Panc1 (cell line): ENCODE results near the gene GRAMD1B.

Source experiments
- POLR2AphosphoS5 ChIP-seq: IDR thresholded peaks from 2 replicates; pipeline ENCODE4 v1.6.1; 2012; ENCODE audit warnings: mild to moderate bottlenecking, low read depth, low read length, moderate library complexity
- SIN3A ChIP-seq: IDR thresholded peaks from 2 replicates; pipeline ENCODE4 v1.6.1; 2012; ENCODE audit warnings: low read depth, mild to moderate bottlenecking, low read length, moderate library complexity, borderline replicate concordance; ENCODE audit not compliant: insufficient read depth
- TCF7L2 ChIP-seq: IDR thresholded peaks from 2 replicates; pipeline ENCODE4 v1.6.1; 2011; ENCODE audit warnings: mild to moderate bottlenecking, low read depth, low read length, inconsistent platforms
- TF ChIP-seq, protein P1 (sequence below): fragments of 450-650 bp; IDR thresholded peaks from 2 replicates; pipeline ENCODE4 v1.5.1; 2017; ENCODE audit warnings: mild to moderate bottlenecking
- TF ChIP-seq, protein P2 (sequence below), 2 experiments: IDR thresholded peaks; 2 replicates each; pipeline ENCODE4 v1.6.1; 2011 to 2012; ENCODE audit warnings: low read depth in 2 of 2, control low read depth in 1 of 2, low read length in 1 of 2, mild to moderate bottlenecking in 1 of 2, moderate library complexity in 1 of 2; ENCODE audit not compliant: insufficient read depth in 1 of 2

DNA sequence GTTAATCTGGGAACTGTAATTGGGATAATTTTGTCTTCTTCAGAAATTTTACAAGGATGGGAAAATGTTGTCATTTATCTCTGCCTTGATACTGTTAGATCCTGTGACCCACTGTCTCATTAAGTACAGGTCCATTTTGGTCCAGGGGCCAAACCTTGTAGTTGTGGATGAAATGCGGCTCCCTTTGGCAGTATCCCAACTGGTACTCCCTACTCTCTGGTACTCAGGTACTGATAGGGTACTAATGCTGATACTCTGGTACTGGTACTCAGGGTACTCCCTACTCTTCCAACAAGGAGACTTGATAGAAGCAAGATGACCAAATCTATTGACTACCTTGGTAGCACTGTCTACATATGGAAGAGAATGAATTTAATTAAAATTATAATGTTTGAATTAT is 97.9 kb downstream of the GRAMD1B start:
- TF ChIP-seq, protein P1, sequence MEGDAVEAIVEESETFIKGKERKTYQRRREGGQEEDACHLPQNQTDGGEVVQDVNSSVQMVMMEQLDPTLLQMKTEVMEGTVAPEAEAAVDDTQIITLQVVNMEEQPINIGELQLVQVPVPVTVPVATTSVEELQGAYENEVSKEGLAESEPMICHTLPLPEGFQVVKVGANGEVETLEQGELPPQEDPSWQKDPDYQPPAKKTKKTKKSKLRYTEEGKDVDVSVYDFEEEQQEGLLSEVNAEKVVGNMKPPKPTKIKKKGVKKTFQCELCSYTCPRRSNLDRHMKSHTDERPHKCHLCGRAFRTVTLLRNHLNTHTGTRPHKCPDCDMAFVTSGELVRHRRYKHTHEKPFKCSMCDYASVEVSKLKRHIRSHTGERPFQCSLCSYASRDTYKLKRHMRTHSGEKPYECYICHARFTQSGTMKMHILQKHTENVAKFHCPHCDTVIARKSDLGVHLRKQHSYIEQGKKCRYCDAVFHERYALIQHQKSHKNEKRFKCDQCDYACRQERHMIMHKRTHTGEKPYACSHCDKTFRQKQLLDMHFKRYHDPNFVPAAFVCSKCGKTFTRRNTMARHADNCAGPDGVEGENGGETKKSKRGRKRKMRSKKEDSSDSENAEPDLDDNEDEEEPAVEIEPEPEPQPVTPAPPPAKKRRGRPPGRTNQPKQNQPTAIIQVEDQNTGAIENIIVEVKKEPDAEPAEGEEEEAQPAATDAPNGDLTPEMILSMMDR: no peak
- TF ChIP-seq POLR2AphosphoS5 (no peak), SIN3A (no peak), TCF7L2 (no peak)
- TF ChIP-seq, protein P2, sequence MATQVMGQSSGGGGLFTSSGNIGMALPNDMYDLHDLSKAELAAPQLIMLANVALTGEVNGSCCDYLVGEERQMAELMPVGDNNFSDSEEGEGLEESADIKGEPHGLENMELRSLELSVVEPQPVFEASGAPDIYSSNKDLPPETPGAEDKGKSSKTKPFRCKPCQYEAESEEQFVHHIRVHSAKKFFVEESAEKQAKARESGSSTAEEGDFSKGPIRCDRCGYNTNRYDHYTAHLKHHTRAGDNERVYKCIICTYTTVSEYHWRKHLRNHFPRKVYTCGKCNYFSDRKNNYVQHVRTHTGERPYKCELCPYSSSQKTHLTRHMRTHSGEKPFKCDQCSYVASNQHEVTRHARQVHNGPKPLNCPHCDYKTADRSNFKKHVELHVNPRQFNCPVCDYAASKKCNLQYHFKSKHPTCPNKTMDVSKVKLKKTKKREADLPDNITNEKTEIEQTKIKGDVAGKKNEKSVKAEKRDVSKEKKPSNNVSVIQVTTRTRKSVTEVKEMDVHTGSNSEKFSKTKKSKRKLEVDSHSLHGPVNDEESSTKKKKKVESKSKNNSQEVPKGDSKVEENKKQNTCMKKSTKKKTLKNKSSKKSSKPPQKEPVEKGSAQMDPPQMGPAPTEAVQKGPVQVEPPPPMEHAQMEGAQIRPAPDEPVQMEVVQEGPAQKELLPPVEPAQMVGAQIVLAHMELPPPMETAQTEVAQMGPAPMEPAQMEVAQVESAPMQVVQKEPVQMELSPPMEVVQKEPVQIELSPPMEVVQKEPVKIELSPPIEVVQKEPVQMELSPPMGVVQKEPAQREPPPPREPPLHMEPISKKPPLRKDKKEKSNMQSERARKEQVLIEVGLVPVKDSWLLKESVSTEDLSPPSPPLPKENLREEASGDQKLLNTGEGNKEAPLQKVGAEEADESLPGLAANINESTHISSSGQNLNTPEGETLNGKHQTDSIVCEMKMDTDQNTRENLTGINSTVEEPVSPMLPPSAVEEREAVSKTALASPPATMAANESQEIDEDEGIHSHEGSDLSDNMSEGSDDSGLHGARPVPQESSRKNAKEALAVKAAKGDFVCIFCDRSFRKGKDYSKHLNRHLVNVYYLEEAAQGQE (IDR thresholded peaks at IDR 0.05; ENCODE audit: insufficient read depth in 1 of 2, low read depth in 2 of 2, low read length in 1 of 2): no peak
